Breast epithelium (tissue), 4 donors: ENCODE results near the gene CD58. TPM values are rescaled to one million over a fixed set of nuclear protein-coding genes. Genes with fewer than 3 reads are reported as not detected.
"Not testable (repeated sequence)": the region's sequence is repeated elsewhere in the genome, so short reads cannot be mapped to it uniquely, and the experiment has no call there.

Source experiments
- DNase-seq, 2 donors: peaks; one replicate each; pipeline ENCODE4 v3.0.0-alpha.2; 2019; ENCODE audit warnings: low spot score in 2 of 2
- H3K27ac ChIP-seq, 2 donors: fragments of 200-600 bp; sonication (generic) in 1 of 2; one replicate each; pipeline ENCODE4 v1.5.1; 2016 to 2019; ENCODE audit warnings: mild to moderate bottlenecking in 1 of 2
- H3K27me3 ChIP-seq, 2 donors: fragments of 200-600 bp; sonication (generic) in 1 of 2; one replicate each; pipeline versions ENCODE4 v1.5.1 to v1.6.0; 2017 to 2019; ENCODE audit warnings: control low read depth in 1 of 2, mild to moderate bottlenecking in 1 of 2
- H3K36me3 ChIP-seq: fragments of 200-600 bp; one replicate; pipeline ENCODE4 v1.5.1; 2019
- H3K4me1 ChIP-seq, 2 donors: fragments of 200-600 bp; sonication (generic); one replicate each; pipeline ENCODE4 v1.5.1; 2016 to 2019; ENCODE audit warnings: control low read depth in 1 of 2
- H3K4me3 ChIP-seq, 3 donors: fragments of 200-600 bp; sonication (generic); 1 replicate in 2 of 3; 2 replicates in 1 of 3; pipeline ENCODE4 v1.5.1; 2016 to 2019; ENCODE audit warnings: mild to moderate bottlenecking in 3 of 3, moderate library complexity in 2 of 3
- H3K9me3 ChIP-seq, 2 donors: fragments of 200-600 bp; sonication (generic) in 1 of 2; one replicate each; pipeline ENCODE4 v1.5.1; 2016 to 2019; ENCODE audit warnings: control low read depth in 1 of 2
- intact Hi-C: fragments of 100-400 bp; cut with DNase I; formaldehyde crosslinking; loops from one replicate; pipeline ENCODE4 v1.15.1; 2023; ENCODE audit warnings: low total_unique reads
- total RNA-seq, 3 donors: library from RNA; depleted of rRNA; stranded (reverse); fragments of >200 nt; gene quantifications; one replicate each; pipeline ENCODE4 v1.1.0, GENCODE V29; 2016
- TF ChIP-seq, protein P1 (sequence below), 3 donors: fragments of 450-650 bp; IDR thresholded peaks; one replicate each; pipeline ENCODE4 v1.5.1; 2016 to 2017; ENCODE audit warnings: antibody characterized with exemption in 3 of 3, mild to moderate bottlenecking in 3 of 3, moderate library complexity in 3 of 3

Gene CD58
- total RNA-seq, 3 donors from 2014 or later: 22.0 to 31.4 (median 31.3) TPM

DNA sequence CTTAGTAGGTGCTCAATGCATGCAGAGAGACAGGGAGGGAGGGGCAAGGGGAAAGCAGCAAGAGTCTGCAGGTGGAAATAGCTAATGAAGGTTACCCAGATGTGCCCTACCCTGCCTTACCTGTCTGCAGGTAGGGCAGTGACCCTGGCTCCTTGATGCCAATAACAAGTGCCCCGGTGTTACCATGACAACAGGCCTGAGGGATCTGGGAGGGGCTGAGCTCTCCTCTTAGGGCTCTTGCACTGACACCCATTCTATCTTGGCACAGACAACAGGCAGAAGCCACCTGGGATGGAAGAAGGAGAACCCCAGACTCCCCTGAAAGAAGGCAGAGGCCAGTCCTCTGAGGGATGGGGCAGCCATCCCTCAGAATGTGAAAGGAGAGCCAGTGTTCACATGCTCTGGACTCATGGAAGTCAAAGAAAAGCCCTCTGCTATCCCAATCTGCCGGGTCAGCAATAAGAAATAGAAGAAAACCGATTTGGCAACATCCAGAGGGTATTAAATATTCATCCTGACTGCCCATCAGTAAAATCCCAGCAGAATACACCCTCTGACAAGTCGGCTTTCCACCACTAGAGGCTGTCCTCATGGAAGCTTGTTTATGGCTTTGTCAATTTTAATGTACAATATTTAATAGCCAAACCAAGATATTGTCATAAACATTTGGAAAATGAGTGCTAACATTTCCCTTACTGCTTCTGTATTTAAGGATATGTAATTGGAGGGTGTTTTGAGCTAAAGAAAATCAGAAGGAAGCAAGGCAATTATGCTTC, 24.4 kb upstream of the CD58 start:
- TF ChIP-seq, protein P1, sequence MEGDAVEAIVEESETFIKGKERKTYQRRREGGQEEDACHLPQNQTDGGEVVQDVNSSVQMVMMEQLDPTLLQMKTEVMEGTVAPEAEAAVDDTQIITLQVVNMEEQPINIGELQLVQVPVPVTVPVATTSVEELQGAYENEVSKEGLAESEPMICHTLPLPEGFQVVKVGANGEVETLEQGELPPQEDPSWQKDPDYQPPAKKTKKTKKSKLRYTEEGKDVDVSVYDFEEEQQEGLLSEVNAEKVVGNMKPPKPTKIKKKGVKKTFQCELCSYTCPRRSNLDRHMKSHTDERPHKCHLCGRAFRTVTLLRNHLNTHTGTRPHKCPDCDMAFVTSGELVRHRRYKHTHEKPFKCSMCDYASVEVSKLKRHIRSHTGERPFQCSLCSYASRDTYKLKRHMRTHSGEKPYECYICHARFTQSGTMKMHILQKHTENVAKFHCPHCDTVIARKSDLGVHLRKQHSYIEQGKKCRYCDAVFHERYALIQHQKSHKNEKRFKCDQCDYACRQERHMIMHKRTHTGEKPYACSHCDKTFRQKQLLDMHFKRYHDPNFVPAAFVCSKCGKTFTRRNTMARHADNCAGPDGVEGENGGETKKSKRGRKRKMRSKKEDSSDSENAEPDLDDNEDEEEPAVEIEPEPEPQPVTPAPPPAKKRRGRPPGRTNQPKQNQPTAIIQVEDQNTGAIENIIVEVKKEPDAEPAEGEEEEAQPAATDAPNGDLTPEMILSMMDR (IDR thresholded peaks at IDR 0.05): peak in 1 of 3 donors; percentile 12

DNA sequence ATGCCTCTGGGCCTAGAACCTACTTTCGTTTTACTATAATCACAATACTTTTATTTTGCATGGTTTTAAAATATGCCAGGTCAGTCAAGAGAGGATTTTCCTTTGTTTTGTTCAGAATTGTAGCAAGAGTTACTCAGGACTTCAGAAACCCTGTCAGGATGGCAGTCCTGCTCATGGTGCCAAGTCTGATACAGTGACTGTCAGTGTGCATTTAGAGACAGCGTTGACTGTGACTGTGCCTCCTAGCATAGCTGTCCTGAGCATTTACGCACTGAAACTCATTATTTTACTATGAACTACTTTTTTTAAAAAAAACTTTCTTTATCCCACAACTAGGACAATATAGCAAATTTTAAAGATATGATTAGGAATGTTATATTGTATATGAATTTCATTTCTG, 23.2 kb upstream of the CD58 start:
- DNase-seq, H3K27me3 ChIP-seq, H3K27ac ChIP-seq, H3K9me3 ChIP-seq, H3K4me1 ChIP-seq, H3K4me3 ChIP-seq, intact Hi-C loops, H3K36me3 ChIP-seq: not testable (repeated sequence)

More for the DNA sequence above, 24.4 kb upstream of the CD58 start:
- H3K36me3 ChIP-seq, H3K9me3 ChIP-seq, intact Hi-C loops, H3K4me1 ChIP-seq, H3K27ac ChIP-seq, H3K4me3 ChIP-seq, H3K27me3 ChIP-seq, DNase-seq: not testable (repeated sequence)

DNA sequence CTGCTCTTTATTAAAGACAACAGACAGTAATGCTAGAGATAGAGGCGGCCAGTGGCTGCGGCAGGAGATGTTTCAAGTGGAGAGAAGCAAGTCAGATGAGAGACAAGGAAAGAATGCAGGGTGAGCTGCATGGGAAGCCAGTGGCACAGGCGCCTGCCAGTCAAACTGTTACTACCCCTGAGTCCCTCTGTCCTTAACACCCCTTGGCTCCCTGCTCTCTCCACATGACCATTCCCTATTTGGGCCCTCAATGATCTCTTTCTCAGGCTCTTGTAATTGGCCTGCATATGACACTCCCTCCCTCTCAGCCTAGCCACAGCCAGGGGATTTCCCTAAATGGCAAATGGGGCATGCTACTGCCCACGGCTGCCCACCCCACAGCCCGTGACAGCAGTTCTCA, 22.6 kb upstream of the CD58 start:
- intact Hi-C loops, H3K27me3 ChIP-seq, H3K9me3 ChIP-seq, H3K4me1 ChIP-seq, DNase-seq, H3K4me3 ChIP-seq, H3K27ac ChIP-seq, H3K36me3 ChIP-seq: not testable (repeated sequence)

DNA sequence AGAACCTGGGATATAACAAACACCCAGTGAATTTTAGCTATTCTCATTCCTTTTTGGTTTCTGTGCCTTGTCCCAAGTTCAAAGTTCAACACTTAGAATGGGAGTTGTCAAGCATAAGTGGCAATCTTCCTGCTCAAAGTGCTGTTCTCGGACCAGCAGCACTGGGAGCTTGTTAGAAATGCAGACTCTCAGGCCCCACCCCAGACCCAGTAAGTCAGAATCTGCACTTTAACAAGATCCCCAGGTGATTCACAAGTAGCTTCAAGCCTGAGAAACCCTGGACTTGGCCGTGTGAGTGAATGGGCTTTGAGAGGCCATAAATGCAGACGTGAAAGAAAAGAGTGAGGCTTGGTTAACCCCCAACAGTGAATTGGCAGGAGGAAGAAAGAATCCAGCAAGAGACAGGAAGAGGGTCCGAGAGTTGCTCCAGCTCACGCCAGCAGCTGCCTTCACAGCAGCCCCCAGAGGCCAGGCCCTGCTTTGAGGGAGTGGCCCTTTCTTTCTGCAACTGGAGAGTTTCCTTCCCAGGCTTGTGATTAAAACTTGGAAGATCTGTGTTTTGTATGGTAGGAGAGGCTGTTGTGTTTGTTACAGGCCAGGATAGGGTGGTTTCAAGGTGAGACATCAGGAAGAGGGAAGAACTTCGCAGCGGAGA, 21.3 kb upstream of the CD58 start:
- DNase-seq, H3K27ac ChIP-seq, H3K4me1 ChIP-seq, H3K4me3 ChIP-seq, intact Hi-C loops, H3K9me3 ChIP-seq, H3K27me3 ChIP-seq, H3K36me3 ChIP-seq: not testable (repeated sequence)

DNA sequence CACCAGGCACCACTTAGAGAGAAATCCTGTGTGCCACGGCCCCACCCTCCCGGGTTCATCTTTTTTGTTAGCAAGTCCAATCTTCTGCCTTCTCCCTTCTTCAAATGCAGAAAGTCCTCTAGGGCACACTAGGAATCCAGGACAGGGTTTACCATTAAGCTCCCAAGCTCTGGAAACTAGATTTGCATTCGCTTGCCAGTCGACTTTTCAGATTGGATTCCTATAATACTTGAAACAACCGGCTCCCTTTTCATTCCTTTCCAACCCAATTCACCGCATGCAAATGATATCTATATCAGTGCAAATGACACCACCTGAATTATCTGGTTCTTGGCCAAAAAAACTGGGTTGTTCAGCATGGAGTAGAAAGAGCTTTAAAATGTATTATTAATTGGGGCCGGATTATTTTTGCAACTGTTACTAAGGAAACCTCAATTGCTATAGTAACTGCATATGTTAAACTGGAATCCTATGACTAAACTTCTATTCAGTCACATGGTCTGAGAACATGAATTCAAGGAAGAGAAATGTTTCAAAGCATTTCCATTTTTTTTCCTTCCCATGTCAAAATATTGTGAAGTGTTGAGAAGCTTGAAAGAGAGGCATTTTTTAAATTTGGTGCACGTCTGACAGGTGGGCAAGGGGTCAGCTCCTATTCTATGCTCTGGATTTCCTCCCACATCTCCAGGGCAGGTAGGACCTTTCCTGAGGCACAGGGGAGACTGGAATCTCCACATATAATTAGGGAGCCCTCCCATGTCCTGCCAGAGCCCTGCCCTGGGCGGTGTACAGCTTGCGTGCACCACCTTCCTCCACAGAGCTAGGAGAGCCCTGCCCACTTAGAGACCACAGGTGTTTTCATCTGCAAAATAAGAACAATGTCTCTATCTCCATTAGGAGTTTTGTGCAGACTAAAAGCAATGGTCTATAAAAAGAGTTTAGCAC, 20.5 kb upstream of the CD58 start:
- not testable (repeated sequence) for H3K27me3 ChIP-seq, H3K27ac ChIP-seq

DNA sequence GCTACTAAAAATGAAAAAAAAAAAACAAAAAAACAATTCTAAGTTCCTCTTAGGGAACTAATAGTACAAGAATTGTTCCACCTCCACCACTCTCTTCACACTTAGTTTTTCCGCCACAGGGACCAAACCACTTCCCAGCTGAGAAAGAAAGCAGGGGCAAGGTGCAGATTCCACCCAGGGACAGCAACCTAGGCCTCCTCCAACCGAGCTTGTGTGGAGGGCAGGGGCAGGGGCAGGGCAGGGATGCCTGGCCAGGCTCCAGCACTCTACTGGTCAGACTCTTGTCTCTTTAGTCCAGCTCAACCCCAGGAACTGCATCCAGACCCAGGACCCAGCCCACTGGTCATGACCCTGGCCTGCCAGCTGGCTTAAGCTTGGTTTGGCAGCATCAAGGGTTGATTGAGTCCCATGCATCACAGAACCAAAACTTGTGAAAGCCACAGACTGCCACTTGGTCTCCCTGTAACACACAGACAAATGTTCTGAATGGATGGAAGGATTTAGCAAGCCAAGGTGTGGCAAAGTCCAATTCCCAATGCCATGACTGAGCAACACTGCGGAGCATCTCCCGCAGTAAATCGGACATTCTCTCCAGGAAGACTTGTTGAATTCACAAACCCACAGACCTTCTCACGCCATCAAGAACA, 19.7 kb upstream of the CD58 start:
- H3K4me1 ChIP-seq, H3K36me3 ChIP-seq, H3K27me3 ChIP-seq, intact Hi-C loops, H3K27ac ChIP-seq, DNase-seq, H3K9me3 ChIP-seq, H3K4me3 ChIP-seq: not testable (repeated sequence)

More for the DNA sequence above, 20.5 kb upstream of the CD58 start:
- intact Hi-C loops, H3K9me3 ChIP-seq, H3K4me1 ChIP-seq, H3K4me3 ChIP-seq, H3K36me3 ChIP-seq, DNase-seq: not testable (repeated sequence)

DNA sequence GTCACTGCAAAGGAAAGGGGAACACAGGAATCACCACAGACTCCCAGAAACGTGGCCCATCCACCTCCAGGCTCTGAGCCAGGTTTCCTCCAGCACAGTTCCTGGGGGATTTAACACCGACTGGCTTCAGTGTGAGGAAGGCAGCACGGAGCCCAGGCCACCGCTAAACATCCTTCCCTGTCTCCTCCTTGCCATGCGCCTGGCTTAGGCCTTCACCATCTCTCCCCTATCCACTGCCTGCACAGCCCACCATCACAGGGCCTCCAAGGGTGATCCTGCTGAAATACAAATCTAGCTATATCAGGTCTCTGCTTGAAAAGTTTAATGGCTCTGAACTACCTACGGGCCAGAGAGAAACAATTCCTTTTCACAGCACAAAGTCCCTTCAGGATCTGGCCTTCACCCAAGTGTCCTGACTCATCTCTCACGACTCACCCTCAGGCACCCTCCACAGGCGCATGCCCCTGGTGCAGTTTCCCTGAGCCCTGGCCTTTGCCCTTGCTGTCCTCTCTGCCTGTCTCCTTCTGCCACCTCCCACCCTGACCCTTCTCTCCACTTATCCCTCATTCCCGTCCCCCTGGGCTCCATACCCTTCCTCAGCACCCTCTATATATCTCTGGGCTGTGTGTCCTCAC, 18.4 kb upstream of the CD58 start:
- H3K27me3 ChIP-seq, H3K9me3 ChIP-seq, H3K27ac ChIP-seq, H3K36me3 ChIP-seq, H3K4me3 ChIP-seq, intact Hi-C loops, H3K4me1 ChIP-seq: not testable (repeated sequence)
- DNase-seq: peak in 1 of 2 donors; percentile 34
